ENCODE data around the gene SPOCD1. TPM values are rescaled to one million over a fixed set of nuclear protein-coding genes. Genes with fewer than 3 reads are reported as not detected.

Gene SPOCD1
- total and polyA plus RNA-seq, 4 donors: under 0.01 to 0.19 (median 0.12) TPM; not detected in 1

GRCh38 chr1:31856140-31856539, 40.3 kb upstream of the SPOCD1 start:
- no peak for DNase-seq (ENCODE audit: low spot score)
- WGBS: 96% methylated on average over 6 of the region's 6 CpGs
- TF ChIP-seq RXRA (IDR thresholded peaks at IDR 0.05) (no peak), JUND (IDR thresholded peaks at IDR 0.05) (no peak), YY1 (IDR thresholded peaks at IDR 0.05) (no peak), MAX (IDR thresholded peaks at IDR 0.05) (no peak), CTCF (IDR thresholded peaks at IDR 0.05; ENCODE audit: low read depth, low read length, missing input control) (no peak), RAD21 (IDR thresholded peaks at IDR 0.05) (no peak), SP1 (IDR thresholded peaks at IDR 0.05) (no peak), GABPA (IDR thresholded peaks at IDR 0.05 in 1 of 2, conservative IDR thresholded peaks at IDR 0.05 in 1 of 2) (no peak), EGR1 (IDR thresholded peaks at IDR 0.05; ENCODE audit: low read depth in 2 of 2) (no peak), NR2F2 (IDR thresholded peaks at IDR 0.05) (no peak), FOXA2 (IDR thresholded peaks at IDR 0.05) (no peak), ATF3 (IDR thresholded peaks at IDR 0.05) (no peak), HNF4G (IDR thresholded peaks at IDR 0.05) (no peak), HNF4A (conservative IDR thresholded peaks at IDR 0.05) (no peak), FOXA1 (IDR thresholded peaks at IDR 0.05) (no peak), REST (IDR thresholded peaks at IDR 0.05) (no peak), ZBTB33 (IDR thresholded peaks at IDR 0.05) (no peak), TAF1 (conservative IDR thresholded peaks at IDR 0.05) (no peak)
- Histone ChIP-seq H3K9ac (ENCODE audit: low read depth in 1 of 2, low read length in 2 of 2) (no peak overlapping the region), H3K27me3 (ENCODE audit: control insufficient read depth in 4 of 4, insufficient read depth in 4 of 4, low read length in 3 of 4) (no peaks in the 10 kb centered on the region), H3K36me3 (ENCODE audit: control insufficient read depth in 4 of 4, insufficient read depth in 3 of 4, low read depth in 1 of 4, low read length in 3 of 4) (no peaks in the 10 kb centered on the region), H3K9me3 (ENCODE audit: control insufficient read depth in 4 of 4, low read length in 3 of 4) (no peaks in the 10 kb centered on the region), H3K4me3 (ENCODE audit: low read depth in 1 of 3, low read length in 3 of 3) (no peak overlapping the region), H3K27ac (ENCODE audit: low read depth in 1 of 2, low read length in 2 of 2) (no peak overlapping the region), H3K4me1 (ENCODE audit: control insufficient read depth in 4 of 4, insufficient read depth in 4 of 4, low read length in 3 of 4) (no peaks in the 10 kb centered on the region)

Measured in liver (tissue), 9 donors.